Lower lobe of right lung (tissue), 2 donors: ENCODE results near the gene DAB2IP. TPM values are rescaled to one million over a fixed set of nuclear protein-coding genes. Genes with fewer than 3 reads are reported as not detected.
A peak's percentile ranks its signal among the peaks of the same experiment; 100 is the strongest.

ENCODE experiments used
- ATAC-seq, 2 donors: fragments of 200-7000 bp; cut with Tn5 transposase; one replicate each; pipeline ENCODE4 v1.9.1; 2020 to 2022; ENCODE audit warnings: mild to moderate bottlenecking in 2 of 2, moderate library complexity in 2 of 2
- DNase-seq: peaks from one replicate; pipeline ENCODE4 v3.0.0-alpha.2; 2020
- H3K27ac ChIP-seq: fragments of 200-600 bp; one replicate; pipeline ENCODE4 v1.8.0; 2022
- H3K27me3 ChIP-seq: fragments of 200-600 bp; one replicate; pipeline ENCODE4 v1.8.0; 2022; ENCODE audit warnings: low read depth
- H3K36me3 ChIP-seq: fragments of 200-600 bp; one replicate; pipeline ENCODE4 v1.8.0; 2022; ENCODE audit warnings: mild to moderate bottlenecking
- H3K4me1 ChIP-seq: fragments of 200-600 bp; one replicate; pipeline ENCODE4 v1.8.0; 2022
- H3K4me3 ChIP-seq: fragments of 200-600 bp; one replicate; pipeline ENCODE4 v1.8.0; 2022; ENCODE audit warnings: mild to moderate bottlenecking
- H3K9me3 ChIP-seq: fragments of 200-600 bp; one replicate; pipeline ENCODE4 v1.8.0; 2022
- intact Hi-C: fragments of 100-400 bp; cut with DNase I; formaldehyde crosslinking; loops from one replicate; pipeline ENCODE4 v1.11.0; 2022
- total RNA-seq: library from RNA; stranded (reverse); fragmentation: NEBNext Ultra II Directional; extraction: Animal tissue kit (Norgen Biotek cat#: 25700); gene quantifications from one replicate; pipeline ENCODE4 v1.2.1, GENCODE V29; 2021
- TF ChIP-seq, protein P1 (sequence below): fragments of 200-600 bp; IDR thresholded peaks from one replicate; pipeline ENCODE4 v1.8.0; 2022; ENCODE audit warnings: antibody characterized with exemption, mild to moderate bottlenecking
- donor health status: DM: no; HTN: yes; CAD: no; lungs with severe emphysema.

Gene DAB2IP
- total RNA-seq, 1 donor from 2014 or later: 54.1 TPM

DNA sequence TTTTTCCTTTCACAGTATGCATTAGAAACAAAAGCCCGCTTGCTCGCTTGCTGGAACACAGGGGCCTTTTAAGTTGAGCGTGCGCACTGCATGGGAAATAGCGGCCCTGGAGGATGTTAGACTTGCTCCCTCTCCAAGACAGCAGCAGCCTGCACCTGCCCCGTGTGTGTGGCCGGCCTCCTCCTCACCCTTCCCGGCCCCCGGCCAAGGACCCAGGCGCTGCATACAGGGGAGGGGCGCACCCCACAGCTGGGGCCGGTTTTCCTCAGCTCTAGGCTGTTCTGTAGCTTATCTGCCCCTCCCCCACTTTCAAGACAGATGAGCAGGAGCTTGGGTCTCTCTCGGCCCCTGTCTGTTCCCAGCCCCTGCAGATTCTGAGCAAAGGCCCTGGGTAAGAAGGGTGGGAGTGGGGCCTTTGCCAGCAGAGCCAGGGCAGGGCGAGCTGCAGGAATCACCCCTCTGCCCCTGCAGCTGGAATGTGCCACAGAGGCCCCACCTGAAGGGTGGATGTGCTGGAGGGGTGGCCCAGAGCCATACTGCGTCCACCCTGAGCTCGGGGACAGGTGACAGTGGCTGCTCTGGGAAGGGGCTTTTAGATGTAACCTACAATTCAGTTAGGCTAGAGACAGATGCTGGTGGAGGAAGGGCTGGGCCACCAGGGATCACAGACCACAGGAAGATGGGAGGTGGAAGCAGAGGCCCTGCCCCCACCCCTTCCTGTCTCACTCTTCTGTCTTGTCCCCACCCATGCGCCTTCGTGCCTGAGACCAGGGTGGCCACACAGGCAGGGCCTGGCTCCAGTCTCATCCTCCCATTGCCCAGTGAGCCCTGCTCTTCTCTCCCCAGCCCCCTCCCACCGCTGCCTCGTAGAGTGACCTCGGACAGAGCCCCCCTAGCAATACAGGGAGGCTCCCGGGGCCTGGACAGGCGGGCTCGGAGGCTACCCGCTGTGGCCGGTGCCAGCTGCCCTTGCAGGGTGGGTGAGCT, 132.4 kb downstream of the DAB2IP start:
- intact Hi-C loops: no loop called here

DNA sequence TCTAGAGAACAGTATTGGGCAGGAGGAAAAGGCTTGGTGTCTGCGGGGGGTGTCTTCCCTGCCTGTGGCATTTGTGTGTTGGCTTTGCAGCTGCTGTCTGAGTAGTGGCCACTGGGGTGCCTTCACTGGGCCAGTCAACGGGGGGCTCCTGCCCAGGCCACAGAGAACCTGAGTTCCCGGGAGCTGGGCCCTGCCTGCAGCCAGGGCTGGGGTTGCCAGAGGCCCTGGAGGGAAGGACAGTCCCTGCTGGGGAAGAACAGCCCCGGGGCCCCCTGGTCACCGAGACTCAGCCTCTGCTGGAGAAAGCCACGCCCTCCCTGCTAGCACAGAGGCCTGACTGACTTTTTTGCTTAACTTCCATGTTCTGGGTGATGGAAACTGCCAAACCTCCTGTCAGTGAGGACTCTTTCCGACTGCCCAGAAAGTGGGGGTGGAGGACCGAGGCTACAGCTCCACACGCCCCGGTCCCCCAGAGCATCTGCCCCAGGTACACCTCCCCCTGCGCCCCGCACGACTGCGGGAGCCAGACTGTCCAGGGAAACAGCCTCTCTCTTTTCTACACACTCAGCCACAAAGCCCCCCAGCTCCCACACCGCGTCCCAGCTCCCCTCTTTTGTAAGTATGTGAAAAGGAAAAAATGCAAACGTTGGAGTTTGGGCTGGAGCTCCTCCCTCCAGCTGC, 133.4 kb downstream of the DAB2IP start:
- peak; percentile 37 for DNase-seq
- ATAC-seq: no peak
- Histone ChIP-seq H3K4me3 (no peak overlapping the region), H3K27ac (no peak overlapping the region), H3K9me3 (no peaks in the 10 kb centered on the region), H3K4me1 (peaks cover 11% of the 10 kb centered on the region), H3K36me3 (peaks cover 64% of the 10 kb centered on the region), H3K27me3 (no peaks in the 10 kb centered on the region)
- intact Hi-C loops: no loop called here
- TF ChIP-seq, protein P1, sequence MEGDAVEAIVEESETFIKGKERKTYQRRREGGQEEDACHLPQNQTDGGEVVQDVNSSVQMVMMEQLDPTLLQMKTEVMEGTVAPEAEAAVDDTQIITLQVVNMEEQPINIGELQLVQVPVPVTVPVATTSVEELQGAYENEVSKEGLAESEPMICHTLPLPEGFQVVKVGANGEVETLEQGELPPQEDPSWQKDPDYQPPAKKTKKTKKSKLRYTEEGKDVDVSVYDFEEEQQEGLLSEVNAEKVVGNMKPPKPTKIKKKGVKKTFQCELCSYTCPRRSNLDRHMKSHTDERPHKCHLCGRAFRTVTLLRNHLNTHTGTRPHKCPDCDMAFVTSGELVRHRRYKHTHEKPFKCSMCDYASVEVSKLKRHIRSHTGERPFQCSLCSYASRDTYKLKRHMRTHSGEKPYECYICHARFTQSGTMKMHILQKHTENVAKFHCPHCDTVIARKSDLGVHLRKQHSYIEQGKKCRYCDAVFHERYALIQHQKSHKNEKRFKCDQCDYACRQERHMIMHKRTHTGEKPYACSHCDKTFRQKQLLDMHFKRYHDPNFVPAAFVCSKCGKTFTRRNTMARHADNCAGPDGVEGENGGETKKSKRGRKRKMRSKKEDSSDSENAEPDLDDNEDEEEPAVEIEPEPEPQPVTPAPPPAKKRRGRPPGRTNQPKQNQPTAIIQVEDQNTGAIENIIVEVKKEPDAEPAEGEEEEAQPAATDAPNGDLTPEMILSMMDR: no peak

More for the DNA sequence above, 132.4 kb downstream of the DAB2IP start:
- Histone ChIP-seq H3K27ac (no peak overlapping the region), H3K9me3 (no peaks in the 10 kb centered on the region), H3K27me3 (no peaks in the 10 kb centered on the region), H3K4me1 (peaks cover 15% of the 10 kb centered on the region), H3K4me3 (no peak overlapping the region), H3K36me3 (peaks cover 66% of the 10 kb centered on the region)
- ATAC-seq (no peak), DNase-seq (peak; percentile 36)
- TF ChIP-seq, protein P1: no peak

DNA sequence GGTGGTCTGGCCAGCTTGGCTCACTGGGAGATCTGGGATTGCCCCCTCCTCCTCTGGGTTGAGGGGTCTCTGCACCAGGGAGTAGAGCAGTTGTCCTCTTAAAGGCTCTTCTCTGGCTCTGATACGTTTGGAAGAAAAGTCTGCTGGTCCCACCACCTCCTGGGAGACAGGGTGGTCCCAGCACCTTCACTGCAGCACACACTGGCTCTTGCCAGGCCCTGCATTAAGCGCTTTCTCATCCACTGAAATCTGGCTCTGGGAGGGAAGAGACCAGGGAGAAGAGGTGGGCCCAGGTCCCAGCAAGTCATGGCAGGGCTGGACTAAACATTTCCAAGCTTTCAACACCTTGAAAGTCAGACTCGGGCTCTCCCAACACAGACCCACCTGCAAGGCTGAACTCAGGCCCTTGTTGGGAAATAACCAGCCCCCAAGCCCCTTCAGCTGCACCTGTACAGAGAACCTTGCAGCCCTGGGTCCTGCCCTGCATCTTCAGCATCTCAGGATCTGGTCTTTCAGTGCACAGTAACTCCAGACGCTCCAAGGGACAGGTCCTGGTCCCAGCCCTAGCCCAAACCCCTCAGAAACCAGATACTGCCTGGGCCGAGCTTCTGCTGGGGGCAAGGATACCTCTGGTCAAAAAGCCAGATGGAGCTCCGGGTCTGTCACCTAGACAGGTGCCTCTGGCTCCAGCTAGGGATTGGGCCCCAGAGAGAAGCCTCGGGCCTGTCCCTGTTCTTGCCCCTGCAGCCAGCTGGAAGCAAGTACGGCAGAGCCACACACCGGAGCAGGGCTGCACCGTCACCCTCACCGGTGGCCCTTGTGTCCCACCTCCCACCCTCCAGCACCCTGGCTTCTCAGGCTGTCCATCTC, 134.5 kb downstream of the DAB2IP start:
- Histone ChIP-seq H3K27me3 (no peaks in the 10 kb centered on the region), H3K9me3 (no peaks in the 10 kb centered on the region), H3K4me3 (no peak overlapping the region), H3K36me3 (peaks cover 54% of the 10 kb centered on the region), H3K4me1 (peaks cover 8% of the 10 kb centered on the region), H3K27ac (no peak overlapping the region)
- no peak for DNase-seq
- TF ChIP-seq, protein P1: no peak
- intact Hi-C loops: no loop called here
- no peak for ATAC-seq

DNA sequence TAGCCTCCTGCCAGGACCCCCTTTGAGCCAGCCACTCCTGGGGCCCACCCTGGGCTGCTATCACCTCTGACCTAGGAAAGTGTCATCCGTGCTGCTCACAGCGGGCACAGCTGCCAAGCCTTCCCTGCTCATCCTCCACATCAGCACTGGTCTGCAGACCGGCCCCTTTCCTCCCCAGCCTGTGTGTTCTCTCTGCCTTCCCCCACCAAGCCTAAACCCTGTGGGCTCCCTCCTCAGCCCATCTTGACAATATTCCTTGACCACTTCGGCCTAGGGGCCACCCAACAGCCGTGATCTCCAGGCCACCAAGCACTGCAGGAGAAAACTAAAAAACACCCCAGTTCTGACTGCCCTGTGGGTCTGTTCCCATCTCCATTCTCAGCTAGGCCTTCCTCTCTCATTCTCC, 135.1 kb downstream of the DAB2IP start:
- no peak overlapping the region for H3K4me3 ChIP-seq
- H3K4me1 ChIP-seq: peaks cover 8% of the 10 kb centered on the region
- intact Hi-C loops: no loop called here
- peaks cover 47% of the 10 kb centered on the region for H3K36me3 ChIP-seq
- no peak overlapping the region for H3K27ac ChIP-seq
- ATAC-seq (no peak), DNase-seq (no peak)
- H3K9me3 ChIP-seq: no peaks in the 10 kb centered on the region
- H3K27me3 ChIP-seq: no peaks in the 10 kb centered on the region
- TF ChIP-seq, protein P1: no peak

DNA sequence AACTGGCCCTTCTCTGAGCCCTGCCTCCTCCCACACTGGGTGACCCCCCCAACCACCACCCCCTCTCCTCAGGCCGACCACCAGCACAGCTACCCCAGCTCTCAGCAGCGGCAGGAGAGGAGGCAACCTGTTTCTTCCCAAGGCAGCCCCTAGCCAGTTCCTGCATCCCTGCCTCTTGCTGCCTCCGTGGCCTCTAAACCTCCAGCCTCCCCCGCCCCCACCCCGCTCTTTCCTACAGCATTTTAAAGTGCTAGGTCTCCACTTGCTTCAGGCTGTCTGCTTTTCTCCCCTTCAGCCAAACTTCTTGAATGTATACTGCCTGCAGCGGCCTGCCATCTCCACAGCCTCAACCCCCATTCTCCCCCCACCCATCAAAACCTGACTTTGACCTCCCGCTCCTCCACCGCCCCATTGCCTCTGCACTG, 135.6 kb downstream of the DAB2IP start:
- intact Hi-C loops: no loop called here
- no peaks in the 10 kb centered on the region for H3K9me3 ChIP-seq
- ATAC-seq (no peak), DNase-seq (no peak)
- TF ChIP-seq, protein P1: no peak
- H3K27me3 ChIP-seq: no peaks in the 10 kb centered on the region
- no peak overlapping the region for H3K27ac ChIP-seq
- peaks cover 8% of the 10 kb centered on the region for H3K4me1 ChIP-seq
- H3K36me3 ChIP-seq: peaks cover 43% of the 10 kb centered on the region
- no peak overlapping the region for H3K4me3 ChIP-seq
